CD14-positive monocyte (primary cell): ENCODE results near the gene HEATR1. TPM values are rescaled to one million over a fixed set of nuclear protein-coding genes. Genes with fewer than 3 reads are reported as not detected.

Experiments used
- DNase-seq, 3 donors: peaks; one replicate each; pipeline ENCODE4 v3.0.0-alpha.2; 2011 to 2022
- H2AFZ ChIP-seq: 2 replicates; pipeline ENCODE4 v1.6.0; 2012; ENCODE audit warnings: mild to moderate bottlenecking, low read depth, low read length, inconsistent platforms; ENCODE audit not compliant: insufficient read depth, poor library complexity, severe bottlenecking
- H3K27ac ChIP-seq, 2 donors: 1 replicate in 1 of 2; 2 replicates in 1 of 2; pipeline ENCODE4 v1.5.1; 2012 to 2013; ENCODE audit warnings: low read length in 2 of 2, control low read depth in 1 of 2, inconsistent platforms in 1 of 2, low read depth in 1 of 2, mild to moderate bottlenecking in 1 of 2
- H3K27me3 ChIP-seq, 2 donors: one replicate each; pipeline versions ENCODE4 v1.6.0 to v1.6.1; 2011 to 2013; ENCODE audit warnings: low read length in 2 of 2; ENCODE audit not compliant: control insufficient read depth in 2 of 2, insufficient read depth in 2 of 2
- H3K36me3 ChIP-seq, 2 donors: replicated peaks in 1 of 2; 1 replicate in 1 of 2; 2 replicates in 1 of 2; pipeline versions ENCODE4 v1.5.1 to v1.6.1; 2012 to 2013; ENCODE audit warnings: low read length in 2 of 2, control low read depth in 1 of 2, inconsistent platforms in 1 of 2, mild to moderate bottlenecking in 1 of 2; ENCODE audit not compliant: insufficient read depth in 2 of 2, control insufficient read depth in 1 of 2
- H3K4me1 ChIP-seq, 2 donors: 1 replicate in 1 of 2; 2 replicates in 1 of 2; pipeline versions ENCODE4 v1.5.1 to v1.6.1; 2012 to 2013; ENCODE audit warnings: low read length in 2 of 2, control low read depth in 1 of 2, inconsistent platforms in 1 of 2, mild to moderate bottlenecking in 1 of 2, moderate library complexity in 1 of 2; ENCODE audit not compliant: insufficient read depth in 2 of 2, control insufficient read depth in 1 of 2
- H3K4me2 ChIP-seq: replicated peaks from 2 replicates; pipeline ENCODE3; 2012; ENCODE audit warnings: low read length, moderate library complexity, mild to moderate bottlenecking; ENCODE audit not compliant: poor library complexity, severe bottlenecking; ENCODE audit errors: extremely low read depth
- H3K4me3 ChIP-seq, 3 experiments: fragments of 200-600 bp in 1 of 3; sonication (generic) in 1 of 3; replicated peaks in 1 of 3; 1 replicate in 2 of 3; 2 replicates in 1 of 3; pipeline ENCODE4 v1.5.1; 2011 to 2013; ENCODE audit warnings: low read length in 3 of 3, mild to moderate bottlenecking in 3 of 3, control low read depth in 2 of 3, low read depth in 2 of 3, inconsistent platforms in 1 of 3, moderate library complexity in 1 of 3
- H3K79me2 ChIP-seq: 2 replicates; pipeline ENCODE4 v1.6.0; 2012; ENCODE audit warnings: mild to moderate bottlenecking, control low read depth, inconsistent platforms, low read length, moderate library complexity; ENCODE audit not compliant: insufficient read depth
- H3K9ac ChIP-seq: 2 replicates; pipeline ENCODE4 v1.6.0; 2017; ENCODE audit warnings: low read length, mild to moderate bottlenecking; ENCODE audit not compliant: insufficient read depth, poor library complexity, severe bottlenecking
- H3K9me3 ChIP-seq, 2 donors: replicated peaks in 1 of 2; 1 replicate in 1 of 2; 2 replicates in 1 of 2; pipeline versions ENCODE4 v1.5.1 to v1.6.1; 2012 to 2013; ENCODE audit warnings: low read length in 2 of 2, control low read depth in 1 of 2; ENCODE audit not compliant: control insufficient read depth in 1 of 2, insufficient read depth in 1 of 2
- H4K20me1 ChIP-seq: 2 replicates; pipeline ENCODE4 v1.6.0; 2012; ENCODE audit warnings: mild to moderate bottlenecking, low read length, control low read depth, moderate library complexity; ENCODE audit not compliant: insufficient read depth
- H3K27ac Mint-ChIP-seq, 7 donors: one replicate each; pipeline ENCODE4 v1.8.0; 2020; ENCODE audit warnings: mild to moderate bottlenecking in 7 of 7, mixed read lengths in 7 of 7, moderate library complexity in 6 of 7, inconsistent platforms in 2 of 7
- H3K27me3 Mint-ChIP-seq, 3 donors: one replicate each; pipeline ENCODE4 v1.8.0; 2021 to 2022; ENCODE audit warnings: low read depth in 3 of 3, mild to moderate bottlenecking in 3 of 3, mixed read lengths in 3 of 3, moderate library complexity in 3 of 3, inconsistent platforms in 1 of 3
- H3K36me3 Mint-ChIP-seq, 2 donors: one replicate each; pipeline ENCODE4 v1.8.0; 2020; ENCODE audit warnings: mixed read lengths in 2 of 2, inconsistent platforms in 1 of 2, mild to moderate bottlenecking in 1 of 2
- H3K4me1 Mint-ChIP-seq: one replicate; pipeline ENCODE4 v1.8.0; 2020; ENCODE audit warnings: mild to moderate bottlenecking, mixed read lengths
- H3K4me3 Mint-ChIP-seq, 2 donors: one replicate each; pipeline ENCODE4 v1.8.0; 2020; ENCODE audit warnings: mild to moderate bottlenecking in 2 of 2, mixed read lengths in 2 of 2, moderate library complexity in 1 of 2
- H3K9me3 Mint-ChIP-seq, 7 donors: one replicate each; pipeline ENCODE4 v1.8.0; 2020 to 2022; ENCODE audit warnings: mixed read lengths in 7 of 7, mild to moderate bottlenecking in 6 of 7, moderate library complexity in 6 of 7, inconsistent platforms in 2 of 7
- CTCF ChIP-seq: fragments of 200-600 bp; IDR thresholded peaks from one replicate; pipeline ENCODE4 v1.8.0; 2022; ENCODE audit warnings: antibody characterized with exemption, mild to moderate bottlenecking
- WGBS: methylation state at CpG from one replicate; pipeline ENCODE4 v1.1.5; 2013; ENCODE audit warnings: missing lambda C conversion rate; ENCODE audit not compliant: insufficient coverage; 5-methylcytosine and 5-hydroxymethylcytosine counted together
- intact Hi-C, 2 donors: fragments of 100-400 bp; cut with micrococcal nuclease; formaldehyde crosslinking; loops; one replicate each; pipeline versions ENCODE4 v1.15.0 to v1.15.1; 2023
- polyA plus RNA-seq, 3 donors: library from polyadenylated mRNA; depleted of rRNA in 1 of 3; unstranded in 2 of 3; stranded (reverse) in 1 of 3; fragments of 300-500 nt in 2 of 3; fragments of >200 nt in 1 of 3; fragmentation: Illumina TruSeq in 2 of 3; gene quantifications; 1 replicate in 2 of 3; 2 replicates in 1 of 3; pipeline ENCODE4 v1.2.3, GENCODE V29; 2012 to 2021

HEATR1 gene
- polyA plus RNA-seq, 3 donors, result 2.8 to 4.2 (median 3.7) TPM

- Histone ChIP-seq H3K4me2 (no peak overlapping the region), H3K9me3 (no peaks in the 10 kb centered on the region), H3K4me1 (no peaks in the 10 kb centered on the region), H2AFZ (no peak overlapping the region), H3K4me3 (no peak overlapping the region), H3K27ac (no peak overlapping the region), H3K9ac (no peak overlapping the region), H4K20me1 (no peaks in the 10 kb centered on the region), H3K36me3 (peaks cover 86 to 97% of the 10 kb centered on the region in 2 donors), H3K79me2 (no peaks in the 10 kb centered on the region), H3K27me3 (no peaks in the 10 kb centered on the region)
- whole genome bisulfite sequencing, result 97% methylated on average over 3 of the region's 7 CpGs
- no peak for DNase-seq
- Mint-ChIP-seq H3K36me3 (peaks cover 83 to 89% of the 10 kb centered on the region in 2 donors), H3K27ac (no peak overlapping the region), H3K4me1 (no peaks in the 10 kb centered on the region), H3K27me3 (no peaks in the 10 kb centered on the region), H3K9me3 (no peaks in the 10 kb centered on the region), H3K4me3 (no peak overlapping the region)
- no peak for TF ChIP-seq CTCF
- intact Hi-C loops, result no loop called here
Measured at GRCh38 chr1:236556606-236557005, 47.7 kb downstream of the HEATR1 start.

GRCh38 chr1:236553370-236553769, 50.9 kb downstream of the HEATR1 start:
- H3K27ac ChIP-seq, result no peak overlapping the region
- Mint-ChIP-seq H3K27ac (peak overlapping the region in 1 of 7 donors; percentile 58), H3K27me3 (peaks cover 0 to 1% (median 0%) of the 10 kb centered on the region in 3 donors), H3K4me1 (no peaks in the 10 kb centered on the region), H3K9me3 (no peaks in the 10 kb centered on the region), H3K4me3 (no peak overlapping the region), H3K36me3 (peaks cover 86 to 94% of the 10 kb centered on the region in 2 donors)
- no peak for DNase-seq
- intact Hi-C loops, result no loop called here
- no peak overlapping the region for H2AFZ ChIP-seq
- H3K27me3 ChIP-seq, result no peaks in the 10 kb centered on the region
- 82% methylated on average over 4 of the region's 8 CpGs for WGBS
- no peaks in the 10 kb centered on the region for H3K4me1 ChIP-seq
- no peak overlapping the region for H3K9ac ChIP-seq
- H3K9me3 ChIP-seq, result no peaks in the 10 kb centered on the region
- no peak for TF ChIP-seq CTCF
- no peak overlapping the region for H3K4me3 ChIP-seq
- H4K20me1 ChIP-seq, result peaks cover 4% of the 10 kb centered on the region
- no peaks in the 10 kb centered on the region for H3K79me2 ChIP-seq
- no peak overlapping the region for H3K4me2 ChIP-seq
- peaks cover 93 to 100% of the 10 kb centered on the region in 2 donors for H3K36me3 ChIP-seq
